Duodenal mucosa (tissue), 2 donors: Measurements from ENCODE around the gene CCR5.
A peak's percentile ranks its signal among the peaks of the same experiment; 100 is the strongest.
"Not testable (repeated sequence)": the region's sequence is repeated elsewhere in the genome, so short reads cannot be mapped to it uniquely, and the experiment has no call there.

ENCODE experiments used
- H3K27ac ChIP-seq: one replicate; pipeline ENCODE4 v1.7.0; 2013; ENCODE audit warnings: low read depth, low read length
- H3K27me3 ChIP-seq, 2 donors: one replicate each; pipeline ENCODE4 v1.7.0; 2013; ENCODE audit warnings: low read length in 2 of 2, control low read depth in 1 of 2; ENCODE audit not compliant: insufficient read depth in 2 of 2, control insufficient read depth in 1 of 2
- H3K36me3 ChIP-seq, 2 donors: one replicate each; pipeline ENCODE4 v1.7.0; 2013; ENCODE audit warnings: low read length in 2 of 2, control low read depth in 1 of 2; ENCODE audit not compliant: insufficient read depth in 2 of 2, control insufficient read depth in 1 of 2
- H3K4me1 ChIP-seq, 2 donors: one replicate each; pipeline ENCODE4 v1.7.0; 2013; ENCODE audit warnings: low read length in 2 of 2, control low read depth in 1 of 2; ENCODE audit not compliant: insufficient read depth in 2 of 2, control insufficient read depth in 1 of 2
- H3K4me3 ChIP-seq, 2 donors: one replicate each; pipeline ENCODE4 v1.7.0; 2013; ENCODE audit warnings: low read length in 2 of 2, low read depth in 1 of 2
- H3K9ac ChIP-seq, 2 donors: one replicate each; pipeline ENCODE4 v1.7.0; 2013; ENCODE audit warnings: low read length in 2 of 2, low read depth in 1 of 2
- H3K9me3 ChIP-seq, 2 donors: one replicate each; pipeline ENCODE4 v1.7.0; 2013; ENCODE audit warnings: low read length in 2 of 2, control low read depth in 1 of 2; ENCODE audit not compliant: control insufficient read depth in 1 of 2

CCR5 gene

GRCh38 chr3:46370839-46371518, at the start of gene CCR5:
CCR5 (plus strand) TSS chr3:46370946; CDS start chr3:46372903, 1,957 bp downstream.
- no peaks in the 10 kb centered on the region for H3K36me3 ChIP-seq
- no peak within 1 kb of the TSS for H3K27ac ChIP-seq
- H3K4me3 ChIP-seq, result peak within 1 kb of the TSS in 1 of 2 donors; percentile 30
- H3K27me3 ChIP-seq, result peaks cover 0 to 2% of the 10 kb centered on the region in 2 donors
- no peaks in the 10 kb centered on the region for H3K9me3 ChIP-seq
- H3K4me1 ChIP-seq, result peaks cover 9 to 10% of the 10 kb centered on the region in 2 donors
- H3K9ac ChIP-seq, result peak within 1 kb of the TSS; percentile 42 to 44

- no peaks in the 10 kb centered on the region for H3K36me3 ChIP-seq
- no peaks in the 10 kb centered on the region for H3K9me3 ChIP-seq
- no peak overlapping the region for H3K27ac ChIP-seq
- H3K9ac ChIP-seq, result no peak overlapping the region
- no peaks in the 10 kb centered on the region for H3K27me3 ChIP-seq
- no peak overlapping the region for H3K4me3 ChIP-seq
- no peaks in the 10 kb centered on the region for H3K4me1 ChIP-seq
Observed at GRCh38 chr3:46321461-46322104, 49.2 kb upstream of the CCR5 start.

GRCh38 chr3:46324036-46324435, 46.7 kb upstream of the CCR5 start:
- no peak overlapping the region for H3K4me3 ChIP-seq
- H3K9me3 ChIP-seq, result peaks cover 0 to 2% of the 10 kb centered on the region in 2 donors
- no peak overlapping the region for H3K27ac ChIP-seq
- no peak overlapping the region for H3K9ac ChIP-seq
- H3K4me1 ChIP-seq, result no peaks in the 10 kb centered on the region
- no peaks in the 10 kb centered on the region for H3K27me3 ChIP-seq
- H3K36me3 ChIP-seq, result no peaks in the 10 kb centered on the region

GRCh38 chr3:46325645-46326300, 45.0 kb upstream of the CCR5 start:
- Histone ChIP-seq H3K9ac (no peak overlapping the region), H3K36me3 (no peaks in the 10 kb centered on the region), H3K4me3 (no peak overlapping the region), H3K4me1 (no peaks in the 10 kb centered on the region), H3K9me3 (peaks cover 0 to 2% of the 10 kb centered on the region in 2 donors), H3K27me3 (no peaks in the 10 kb centered on the region), H3K27ac (no peak overlapping the region)

GRCh38 chr3:46330676-46331075, 40.1 kb upstream of the CCR5 start:
- not testable (repeated sequence) for H3K9me3 ChIP-seq, H3K9ac ChIP-seq, H3K27ac ChIP-seq, H3K4me3 ChIP-seq, H3K36me3 ChIP-seq, H3K27me3 ChIP-seq, H3K4me1 ChIP-seq

GRCh38 chr3:46334741-46335478, 35.8 kb upstream of the CCR5 start:
- Histone ChIP-seq H3K9me3 (peaks cover 11 to 14% of the 10 kb centered on the region in 2 donors), H3K9ac (no peak overlapping the region), H3K36me3 (no peaks in the 10 kb centered on the region)

GRCh38 chr3:46335541-46335940, 35.2 kb upstream of the CCR5 start:
- Histone ChIP-seq H3K4me1 (peaks cover 0 to 3% of the 10 kb centered on the region in 2 donors), H3K4me3 (no peak overlapping the region), H3K9ac (no peak overlapping the region), H3K27me3 (no peaks in the 10 kb centered on the region), H3K36me3 (no peaks in the 10 kb centered on the region), H3K27ac (no peak overlapping the region), H3K9me3 (peaks cover 15 to 17% of the 10 kb centered on the region in 2 donors)

More at GRCh38 chr3:46334741-46335478, 35.8 kb upstream of the CCR5 start:
- Histone ChIP-seq H3K4me3 (no peak overlapping the region), H3K27ac (no peak overlapping the region), H3K4me1 (peaks cover 0 to 3% of the 10 kb centered on the region in 2 donors), H3K27me3 (no peaks in the 10 kb centered on the region)

GRCh38 chr3:46337911-46338310, 32.8 kb upstream of the CCR5 start:
- Histone ChIP-seq H3K4me3 (no peak overlapping the region), H3K27me3 (no peaks in the 10 kb centered on the region), H3K36me3 (no peaks in the 10 kb centered on the region), H3K9me3 (peaks cover 15 to 17% of the 10 kb centered on the region in 2 donors), H3K9ac (no peak overlapping the region), H3K4me1 (peaks cover 0 to 3% of the 10 kb centered on the region in 2 donors), H3K27ac (no peak overlapping the region)

- Histone ChIP-seq H3K9ac (no peak overlapping the region), H3K4me3 (no peak overlapping the region), H3K27ac (no peak overlapping the region), H3K27me3 (no peaks in the 10 kb centered on the region), H3K4me1 (peaks cover 0 to 3% of the 10 kb centered on the region in 2 donors), H3K36me3 (no peaks in the 10 kb centered on the region), H3K9me3 (peaks cover 15 to 17% of the 10 kb centered on the region in 2 donors)
Observed at GRCh38 chr3:46338840-46339239, 31.9 kb upstream of the CCR5 start.
